ENCODE data around the gene RABL6. TPM values are rescaled to one million over a fixed set of nuclear protein-coding genes. Genes with fewer than 3 reads are reported as not detected.
"Not testable (repeated sequence)": the region's sequence is repeated elsewhere in the genome, so short reads cannot be mapped to it uniquely, and the experiment has no call there.

The RABL6 gene
- total RNA-seq, 2 donors from 2014 or later: 61.6 to 71.4 TPM

DNA sequence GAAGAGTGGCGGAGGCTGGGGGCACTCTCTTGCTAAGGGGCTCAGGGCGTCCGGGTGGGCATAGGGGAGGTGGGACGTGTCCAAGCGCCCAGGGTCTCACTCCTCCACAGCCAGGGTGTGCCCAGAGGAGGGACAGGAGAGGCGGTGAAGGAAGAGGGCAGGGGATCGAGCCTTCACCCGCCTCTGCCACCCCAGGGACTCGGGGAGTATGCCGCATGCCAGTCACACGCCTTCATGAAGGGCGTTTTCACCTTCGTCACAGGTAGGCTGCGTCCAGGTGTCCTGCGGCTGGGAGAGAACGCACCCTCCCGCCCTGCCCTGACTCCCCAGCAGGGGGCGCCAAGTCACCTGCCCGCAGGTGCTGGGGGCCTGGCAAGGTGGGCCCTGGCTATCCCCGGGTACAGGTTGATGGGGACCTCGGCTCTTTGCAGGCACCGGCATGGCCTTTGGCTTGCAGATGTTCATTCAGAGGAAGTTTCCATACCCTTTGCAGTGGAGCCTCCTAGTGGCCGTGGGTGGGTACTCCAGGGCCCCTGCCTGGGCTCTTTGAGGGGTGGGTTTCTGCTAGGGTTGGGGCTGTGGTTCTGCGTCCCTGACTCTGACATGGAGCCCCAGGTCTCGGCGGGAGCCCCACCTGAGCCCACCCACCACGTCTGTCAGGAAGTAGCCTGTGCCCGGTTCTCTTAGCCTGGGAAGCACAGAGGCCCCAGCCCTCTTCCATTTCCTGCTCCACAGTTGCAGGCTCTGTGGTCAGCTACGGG, 16.1 kb upstream of the RABL6 start:
- intact Hi-C loops (cut with DNase I): loop anchor here in 1 of 2 donors (10.0 kb wide), 1 partner anchor 53 kb away; the partner anchor contains the start of genes AJM1 and PHPT1
- DNase-seq (peak; percentile 63), ATAC-seq (peak in 1 of 2 donors; percentile 5)

DNA sequence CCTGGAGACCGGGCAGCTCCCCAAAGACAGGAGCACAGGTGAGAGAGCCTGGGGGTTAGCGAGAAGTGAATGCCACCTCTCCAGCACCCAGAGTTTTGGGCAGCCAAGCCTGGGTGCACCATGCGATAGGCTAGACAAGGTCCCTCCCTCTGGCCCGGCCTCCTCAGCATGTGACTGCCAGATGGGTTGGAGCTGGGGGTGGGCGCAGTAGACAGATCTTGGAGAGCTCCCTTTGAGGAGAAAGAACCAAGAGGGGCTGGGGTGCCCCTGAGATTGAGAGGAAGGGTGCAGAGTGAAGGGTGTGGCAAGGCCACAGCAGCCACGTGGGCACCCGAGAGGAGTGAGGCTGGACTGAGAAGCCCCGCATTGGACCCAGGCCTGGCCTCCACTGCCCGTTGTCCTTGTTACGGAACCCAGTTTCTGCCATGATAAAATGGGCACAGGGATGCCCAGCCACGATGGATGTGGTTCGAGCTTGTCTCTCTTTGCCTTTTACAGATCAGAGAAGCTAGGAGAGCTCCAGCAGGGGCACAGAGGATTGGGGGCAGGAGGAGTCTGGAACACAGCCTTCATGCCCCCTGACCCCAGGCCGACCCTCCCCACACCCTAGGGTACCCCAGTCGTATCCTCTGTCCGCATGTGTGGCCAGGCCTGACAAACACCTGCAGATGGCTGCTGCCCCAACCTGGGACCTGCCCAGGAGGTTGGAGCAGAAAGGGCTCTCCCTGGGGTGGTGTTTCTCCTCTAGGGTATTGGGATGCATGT, 15.2 kb upstream of the RABL6 start:
- DNase-seq (no peak), ATAC-seq (no peak)
- intact Hi-C loops (cut with DNase I): loop anchor here in 1 of 2 donors (10.0 kb wide), 1 partner anchor 52 kb away; the partner anchor contains the start of genes AJM1 and PHPT1

DNA sequence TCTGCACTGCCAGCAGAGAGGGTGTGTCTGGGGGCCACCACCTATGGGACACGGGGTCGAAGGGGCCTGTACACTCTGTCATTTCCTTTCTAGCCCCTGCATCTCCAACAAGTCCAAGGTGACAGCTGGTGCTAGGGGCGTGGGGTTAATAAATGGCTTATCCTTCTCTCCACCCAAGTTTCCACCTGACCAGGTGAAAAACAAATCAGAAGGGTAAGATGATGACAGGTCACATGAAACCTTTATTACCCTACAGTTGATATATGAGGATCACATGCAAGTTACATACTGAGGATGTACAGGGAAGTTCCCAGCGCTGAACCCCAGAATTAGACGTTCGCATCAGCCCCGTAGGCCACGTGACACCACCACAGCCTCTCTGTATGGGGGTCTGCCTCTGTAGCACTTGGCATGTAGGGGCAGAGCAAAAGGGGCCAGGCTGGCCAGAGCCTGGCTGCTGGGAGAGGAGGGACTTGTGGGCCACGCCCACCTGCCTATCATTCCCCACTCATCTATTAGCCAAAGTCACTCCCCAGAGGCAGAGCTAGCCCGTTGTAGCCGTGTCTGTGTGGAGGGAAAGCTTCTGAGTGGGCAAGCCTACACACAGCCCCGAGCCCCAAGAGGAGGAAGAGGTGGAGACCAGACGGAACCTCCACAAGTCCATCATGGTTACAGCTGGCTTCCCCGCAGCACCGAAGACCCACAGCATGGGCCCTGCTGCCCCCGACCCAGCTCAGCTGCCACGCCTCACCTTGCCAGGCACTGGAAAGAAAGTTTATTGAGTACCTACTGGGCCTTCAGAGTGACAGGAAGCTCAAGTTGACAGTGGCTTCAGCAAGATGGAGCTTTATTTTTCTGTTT, 14.4 kb upstream of the RABL6 start:
- DNase-seq: no peak
- intact Hi-C loops (cut with DNase I): loop anchor here in 1 of 2 donors (10.0 kb wide), 1 partner anchor 51 kb away; the partner anchor contains the start of genes AJM1 and PHPT1
- no peak for ATAC-seq

DNA sequence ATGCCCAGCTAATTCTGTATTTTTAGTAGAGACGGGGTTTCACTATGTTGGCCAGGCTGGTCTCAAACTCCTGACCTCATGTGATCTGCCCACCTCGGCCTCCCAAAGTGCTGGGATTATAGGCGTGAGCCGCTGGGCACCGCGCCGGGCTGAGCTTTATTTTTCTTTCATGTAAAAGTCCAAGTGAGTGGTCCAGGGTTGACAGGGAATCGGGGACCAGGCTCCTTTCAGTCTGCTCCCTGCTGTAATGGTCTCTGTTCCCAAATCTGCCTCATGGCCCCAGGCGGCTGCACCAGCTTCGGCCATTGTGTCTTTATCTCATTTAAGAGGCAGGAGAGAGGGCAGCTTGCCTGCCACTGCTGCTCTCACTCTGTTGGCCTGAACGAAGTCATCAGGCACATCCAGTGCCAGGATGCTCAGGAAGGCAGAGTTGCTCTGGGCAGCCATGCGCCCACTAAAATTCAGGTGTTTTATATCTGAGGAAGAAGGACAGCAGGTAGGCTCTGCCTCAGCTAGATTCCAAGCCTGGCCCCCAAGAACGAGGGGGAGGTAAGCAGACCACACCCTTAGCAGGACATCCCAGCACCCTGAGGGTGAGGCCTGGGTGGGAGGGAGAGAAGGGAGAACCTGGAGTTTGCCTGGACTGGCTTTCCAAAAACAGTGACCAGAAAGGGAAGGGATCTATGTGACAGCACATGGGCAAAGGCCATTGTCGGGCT, 13.3 kb upstream of the RABL6 start:
- intact Hi-C loops (cut with DNase I): loop anchor here in 1 of 2 donors (10.0 kb wide), 1 partner anchor 50 kb away; the partner anchor contains the start of genes AJM1 and PHPT1
- DNase-seq (no peak), ATAC-seq (no peak)

DNA sequence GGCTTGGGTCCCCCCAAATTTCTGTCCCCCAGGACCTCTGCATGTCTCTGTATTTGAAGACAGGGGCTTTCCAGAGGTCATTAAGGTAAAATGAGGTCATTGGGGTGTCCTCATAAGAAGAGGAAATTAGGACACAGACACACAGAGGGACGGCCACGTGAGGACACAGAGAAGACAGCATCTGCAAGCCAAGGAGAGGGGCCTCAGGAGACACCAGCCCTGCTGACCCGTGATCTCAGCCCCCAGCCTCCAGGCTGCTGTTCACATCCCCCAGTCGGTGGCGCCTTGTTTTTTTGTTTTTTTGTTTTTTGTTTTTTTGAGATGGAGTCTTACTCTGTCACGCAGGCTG, 12.8 kb upstream of the RABL6 start:
- no peak for DNase-seq
- ATAC-seq: no peak
- intact Hi-C loops (cut with DNase I): loop anchor here in 1 of 2 donors (10.0 kb wide), 1 partner anchor 50 kb away; the partner anchor contains the start of genes AJM1 and PHPT1

DNA sequence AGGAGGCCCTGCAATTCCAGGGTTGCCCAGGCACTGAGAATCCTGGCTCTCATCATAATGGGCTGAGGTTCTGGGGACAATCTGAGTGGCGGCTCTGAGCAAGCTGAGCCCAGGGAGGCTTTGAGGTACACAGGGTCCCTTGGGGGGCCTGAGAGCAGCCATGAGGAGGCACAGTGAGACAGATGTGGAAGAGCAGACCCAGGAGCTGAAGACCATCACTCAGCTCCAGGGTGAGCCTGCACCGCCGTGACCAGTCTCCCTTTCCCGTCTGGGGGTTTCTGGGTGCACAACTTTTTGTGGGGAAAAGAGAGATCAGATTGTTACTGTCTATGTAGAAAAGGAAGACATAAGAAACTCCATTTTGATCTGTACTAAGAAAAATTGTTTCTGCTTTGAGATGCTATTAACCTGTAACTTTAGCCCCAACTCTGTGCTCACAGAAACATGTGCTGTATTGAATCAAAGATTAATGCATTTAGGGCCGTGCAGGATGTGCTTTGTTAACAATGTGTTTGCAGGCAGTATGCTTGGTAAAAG, 11.4 kb upstream of the RABL6 start, which contains the start of gene CCDC183:
TSS of gene CCDC183 (plus strand) at position 101 of the 537 bp plus-strand sequence. CDS start at position 161, 60 bp downstream.
- no peak for ATAC-seq
- no peak for DNase-seq
- intact Hi-C loops (cut with DNase I): loop anchor here in 1 of 2 donors (10.0 kb wide), 1 partner anchor 48 kb away; the partner anchor contains the start of genes AJM1 and PHPT1

DNA sequence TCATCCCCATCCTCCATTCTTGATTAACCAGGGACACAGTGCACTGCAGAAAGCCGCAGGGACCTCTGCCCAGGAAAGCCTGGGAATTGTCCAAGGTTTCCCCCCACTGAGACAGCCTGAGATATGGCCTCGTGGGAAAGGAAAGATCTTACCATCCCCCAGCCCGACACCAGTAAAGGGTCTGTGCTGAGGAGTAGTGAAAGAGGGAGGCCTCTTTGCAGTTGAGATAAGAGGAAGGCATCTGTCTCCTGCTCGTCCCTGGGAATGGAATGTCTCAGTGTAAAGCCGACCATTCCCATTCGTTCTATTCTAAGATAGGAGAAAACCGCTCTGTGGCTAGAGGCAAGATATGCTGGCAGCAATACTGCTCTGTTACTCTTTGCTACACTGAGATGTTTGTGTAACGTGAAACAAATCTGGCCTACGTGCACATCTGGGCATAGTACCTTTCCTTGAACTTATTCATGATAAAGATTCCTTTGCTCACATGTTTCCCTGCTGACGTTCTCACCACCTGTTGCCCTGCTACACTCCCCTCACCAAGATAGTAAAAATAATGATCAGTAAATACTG, 10.9 kb upstream of the RABL6 start:
- not testable (repeated sequence) for DNase-seq, ATAC-seq
- intact Hi-C loops (cut with DNase I): loop anchor here in 1 of 2 donors (10.0 kb wide), 1 partner anchor 48 kb away; the partner anchor contains the start of genes AJM1 and PHPT1

DNA sequence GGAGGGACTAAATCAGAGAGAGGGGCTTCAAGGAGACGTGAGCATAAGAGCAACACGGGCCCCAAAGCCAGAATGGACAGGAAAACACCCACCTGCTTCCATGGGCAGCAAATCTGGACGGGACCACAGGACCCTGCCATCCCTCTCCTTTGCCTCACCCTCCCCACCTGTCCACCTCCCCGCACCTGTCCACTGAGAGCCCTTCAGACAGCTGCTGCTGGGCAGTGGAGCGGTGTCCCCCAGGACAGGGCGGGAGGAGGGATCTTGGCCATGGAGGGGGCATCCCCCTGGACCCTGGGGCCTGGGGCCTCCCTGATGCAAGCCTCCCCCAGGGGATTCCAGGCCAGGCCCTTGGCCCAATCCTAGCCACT, 9.1 kb upstream of the RABL6 start:
- ATAC-seq (no peak), DNase-seq (no peak)
- intact Hi-C loops (cut with DNase I): loop anchor here in 1 of 2 donors (10.0 kb wide), 1 partner anchor 46 kb away; the partner anchor contains the start of genes AJM1 and PHPT1

DNA sequence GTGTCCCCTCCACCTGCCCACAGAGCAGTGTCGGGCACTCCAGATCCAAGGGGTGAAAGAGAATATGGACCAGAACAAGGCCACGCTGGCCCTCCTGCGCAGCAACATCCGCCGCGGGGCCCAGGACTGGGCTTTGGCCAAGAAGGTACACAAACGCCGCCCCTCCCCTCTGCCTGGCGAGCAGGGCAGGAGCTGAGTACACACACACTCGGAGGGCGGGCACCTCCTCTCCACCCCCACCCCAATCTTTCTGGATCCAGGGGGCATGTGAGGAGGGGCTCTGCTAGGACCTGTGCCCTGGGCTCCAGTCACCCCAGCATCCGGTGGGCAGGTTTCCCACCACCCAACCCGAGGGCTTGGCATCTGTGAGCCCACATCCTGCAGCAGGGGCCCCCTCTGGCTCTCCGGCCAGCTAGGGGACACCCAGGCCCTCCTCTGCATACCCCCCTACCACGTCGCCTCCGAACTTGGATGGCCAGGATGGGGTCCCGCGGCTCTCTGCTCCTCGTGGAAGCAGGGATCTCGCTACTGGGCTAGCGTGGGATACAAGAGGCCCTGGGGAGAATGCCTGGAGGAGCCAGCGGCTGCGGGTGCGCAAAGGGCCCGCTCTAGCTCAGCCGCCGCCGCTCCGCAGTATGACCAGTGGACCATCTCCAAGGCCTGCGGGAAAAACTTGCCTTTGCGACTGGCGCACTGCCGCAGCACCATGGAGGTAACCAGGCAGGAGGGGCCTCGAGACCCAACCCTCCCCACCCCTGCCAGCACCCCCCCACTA, 8.5 kb upstream of the RABL6 start:
- ATAC-seq: peak; percentile 4 to 6
- no peak for DNase-seq
- intact Hi-C loops (cut with DNase I): loop anchor here in 1 of 2 donors (10.0 kb wide), 1 partner anchor 46 kb away; the partner anchor contains the start of genes AJM1 and PHPT1

DNA sequence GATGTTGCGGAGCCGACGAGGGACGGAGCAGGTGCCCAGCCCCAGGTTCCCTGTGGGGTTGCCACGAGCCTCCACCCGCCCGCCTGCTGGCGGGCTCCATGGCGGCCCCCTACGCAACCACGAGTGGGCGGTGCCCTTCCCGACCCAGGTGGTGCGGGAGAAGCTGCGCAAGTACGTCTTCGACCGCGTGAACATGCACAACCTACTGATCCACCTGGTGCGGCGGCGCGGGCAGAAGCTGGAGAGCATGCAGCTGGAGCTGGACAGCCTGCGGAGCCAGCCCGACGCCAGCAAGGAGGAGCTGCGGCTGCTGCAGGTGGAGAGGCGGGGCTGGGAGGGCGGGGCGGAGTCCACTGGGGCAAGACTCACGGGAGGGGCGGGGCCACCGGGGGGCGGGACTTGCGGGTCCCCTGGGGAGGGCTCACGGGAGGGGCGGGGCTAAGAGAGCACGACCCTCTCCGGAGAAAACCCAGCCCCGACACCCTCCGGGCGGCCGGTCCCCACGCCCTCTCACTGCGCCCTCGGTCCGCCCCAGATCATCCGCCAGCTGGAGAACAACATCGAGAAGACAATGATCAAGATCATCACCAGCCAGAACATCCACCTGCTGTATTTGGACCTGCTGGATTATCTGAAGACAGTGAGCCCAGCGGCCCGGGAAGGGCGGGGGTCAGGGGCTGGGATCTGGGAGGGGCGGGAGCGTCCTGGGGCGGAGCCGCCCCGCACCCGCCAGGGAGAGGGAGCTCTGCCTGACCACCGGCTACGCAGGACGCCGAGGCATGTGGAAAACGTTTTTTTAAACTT, 7.7 kb upstream of the RABL6 start:
- DNase-seq (peak; percentile 86), ATAC-seq (peak; percentile 83 to 88)
- intact Hi-C loops (cut with DNase I): loop anchor here in 1 of 2 donors (10.0 kb wide), 1 partner anchor 45 kb away; the partner anchor contains the start of genes AJM1 and PHPT1

DNA sequence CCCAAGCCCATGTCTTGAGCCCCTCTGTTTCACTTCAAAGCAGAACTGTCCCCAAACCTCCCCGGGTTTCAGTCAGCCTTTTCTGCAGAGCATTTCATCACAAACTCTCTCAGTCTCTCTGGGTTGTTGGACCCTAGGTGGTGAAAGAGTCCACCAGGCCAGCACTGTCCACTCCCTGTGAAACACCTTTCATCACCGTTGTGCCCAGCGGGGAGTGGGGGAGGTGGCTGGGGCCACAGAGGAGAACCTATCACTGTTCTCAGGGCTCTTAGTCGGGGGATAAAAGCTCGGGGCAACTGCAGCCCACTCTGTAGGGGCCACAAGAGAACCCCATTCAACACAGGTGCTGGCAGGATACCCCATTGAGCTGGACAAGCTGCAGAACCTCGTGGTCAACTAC, 5.4 kb upstream of the RABL6 start:
- DNase-seq: no peak
- no peak for ATAC-seq
- intact Hi-C loops (cut with DNase I): no loop called here

DNA sequence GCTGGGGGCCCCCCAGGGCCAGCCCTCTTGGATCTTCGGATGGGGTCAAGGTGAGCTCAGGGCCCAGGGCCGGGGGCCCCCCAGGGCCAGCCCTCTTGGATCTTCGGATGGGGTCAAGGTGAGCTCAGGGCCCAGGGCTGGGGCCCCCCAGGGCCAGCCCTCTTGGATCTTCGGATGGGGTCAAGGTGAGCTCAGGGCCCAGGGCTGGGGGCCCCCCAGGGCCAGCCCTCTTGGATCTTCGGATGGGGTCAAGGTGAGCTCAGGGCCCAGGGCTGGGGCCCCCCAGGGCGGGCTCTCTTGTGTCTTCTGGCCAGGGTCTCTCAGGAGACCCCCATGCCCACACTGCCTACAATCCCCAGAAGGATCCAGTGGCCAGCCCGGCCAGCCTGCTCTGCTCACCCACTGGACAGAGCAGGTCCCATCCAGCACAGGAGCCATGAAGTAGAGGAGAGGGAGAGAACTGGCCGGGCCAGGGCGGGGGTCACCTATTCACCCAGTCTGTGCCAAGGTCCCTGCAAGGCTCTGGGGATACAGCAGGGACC, 4.7 kb upstream of the RABL6 start:
- ATAC-seq; DNase-seq; intact Hi-C loops (cut with DNase I): not testable (repeated sequence)

DNA sequence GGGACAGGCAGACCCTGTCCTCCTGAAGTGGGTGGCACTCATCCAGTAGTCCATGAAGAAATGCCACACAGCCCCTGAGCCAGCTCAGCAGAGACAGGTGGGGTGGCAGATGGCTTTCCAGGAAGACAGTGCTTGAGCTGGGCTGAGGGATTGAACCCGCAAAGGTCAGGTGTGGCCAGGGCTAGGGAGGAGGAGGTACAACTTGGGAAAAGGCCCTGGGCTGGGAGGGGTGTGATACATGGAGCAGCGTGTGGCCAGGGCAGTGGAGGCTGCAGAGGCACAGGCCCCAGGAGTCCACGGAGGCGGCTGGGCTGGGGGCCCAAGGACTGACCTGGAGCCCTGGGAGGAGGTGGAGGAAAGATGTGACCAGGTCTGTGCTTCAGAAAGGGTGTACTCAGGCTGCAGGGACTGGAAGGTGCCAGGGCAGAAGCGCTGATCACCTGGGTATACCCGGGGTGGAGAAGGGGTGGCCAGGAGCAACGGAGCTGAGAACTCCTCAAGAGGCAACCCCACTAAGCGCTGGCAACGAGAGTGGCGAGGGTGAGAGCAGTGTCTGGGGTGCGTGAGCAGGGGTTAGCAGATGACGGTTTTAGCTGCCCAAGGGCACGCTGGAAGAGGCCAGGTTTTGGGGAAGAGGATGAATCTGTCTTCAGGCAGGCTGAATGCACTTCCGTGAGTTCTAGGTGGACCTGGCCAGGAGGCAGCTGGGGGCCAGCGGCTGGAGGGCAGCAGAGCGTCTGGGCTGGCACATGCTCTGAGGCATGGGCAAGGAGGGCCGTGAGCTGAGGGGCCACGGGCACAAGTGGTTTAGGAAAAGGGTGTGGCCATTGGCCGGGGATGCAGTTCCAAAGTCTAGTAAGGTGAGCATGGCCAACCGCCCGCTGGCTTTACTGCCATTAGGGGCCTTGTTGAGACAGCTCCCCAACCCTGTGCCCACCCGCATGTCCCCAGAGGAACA, 3.9 kb upstream of the RABL6 start:
- ATAC-seq (no peak), DNase-seq (no peak)
- intact Hi-C loops (cut with DNase I): no loop called here

DNA sequence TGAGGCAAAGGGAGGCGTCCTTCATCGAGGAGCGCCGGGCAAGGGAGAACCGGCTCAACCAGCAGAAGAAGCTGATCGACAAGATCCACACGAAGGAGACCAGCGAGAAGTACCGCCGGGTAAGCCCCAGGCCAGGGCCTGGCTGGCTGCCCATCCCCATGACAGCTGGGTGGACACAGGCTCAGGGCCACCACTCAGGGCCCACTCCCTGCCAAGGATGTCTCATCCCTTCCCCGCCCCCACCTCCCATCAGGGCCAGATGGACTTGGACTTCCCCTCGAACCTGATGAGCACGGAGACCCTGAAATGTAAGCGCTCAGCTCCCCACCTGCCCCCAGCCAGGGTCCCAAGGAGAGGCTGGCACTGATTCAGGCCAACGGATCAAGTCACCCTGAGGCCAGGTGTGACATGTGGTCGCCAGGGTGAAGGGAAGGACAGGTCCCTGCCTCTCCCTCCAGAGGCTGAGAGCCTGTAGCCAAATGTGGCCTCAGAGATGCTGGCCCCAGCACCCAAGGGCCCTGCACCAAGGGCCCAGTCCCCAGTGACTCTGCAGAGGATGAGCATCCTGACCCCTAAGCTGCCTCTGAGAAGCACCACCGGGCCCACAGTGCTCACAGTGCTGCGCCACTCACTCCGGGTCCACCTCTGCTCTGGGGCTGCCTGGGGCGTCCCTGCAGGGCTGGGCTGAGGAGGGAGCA, 3.1 kb upstream of the RABL6 start:
- DNase-seq (no peak), ATAC-seq (no peak)
- intact Hi-C loops (cut with DNase I): no loop called here
